GM18502 (cell line): ENCODE data around the gene GRB2.

Experiments used
- ATAC-seq: cut with Tn5 transposase; IDR thresholded peaks from one replicate; pipeline ENCODE4 v1.9.1; 2021; ENCODE audit warnings: mild to moderate bottlenecking; ENCODE audit not compliant: unreplicated experiment, poor library complexity

Gene GRB2

GRCh38 chr17:75416006-75416405 is 10.5 kb upstream of the GRB2 start:
- no peak for ATAC-seq

GRCh38 chr17:75414488-75414887 is 9.0 kb upstream of the GRB2 start:
- no peak for ATAC-seq

GRCh38 chr17:75412455-75413317 is 7.2 kb upstream of the GRB2 start:
- no peak for ATAC-seq

- ATAC-seq = no peak
Observed at GRCh38 chr17:75411328-75412067, 6.0 kb upstream of the GRB2 start.

GRCh38 chr17:75410141-75410540 is 4.7 kb upstream of the GRB2 start:
- ATAC-seq = no peak

- no peak for ATAC-seq
Observed at GRCh38 chr17:75407655-75408352, 2.3 kb upstream of the GRB2 start.

- ATAC-seq = no peak
Observed at GRCh38 chr17:75406222-75406615, 741 bp upstream of the GRB2 start.

GRCh38 chr17:75404731-75405364 is 630 bp downstream of the GRB2 start:
- ATAC-seq = peak; percentile 13

- no peak for ATAC-seq
Observed at GRCh38 chr17:75404223-75404730, 1.2 kb downstream of the GRB2 start.

- ATAC-seq = no peak
Observed at GRCh38 chr17:75403131-75403530, 2.3 kb downstream of the GRB2 start.

- ATAC-seq = no peak
Observed at GRCh38 chr17:75402026-75402425, 3.5 kb downstream of the GRB2 start.

- ATAC-seq = no peak
Observed at GRCh38 chr17:75400326-75400939, 5.0 kb downstream of the GRB2 start.

GRCh38 chr17:75398279-75398678 is 7.2 kb downstream of the GRB2 start:
- ATAC-seq = no peak

- no peak for ATAC-seq
Observed at GRCh38 chr17:75397217-75397616, 8.3 kb downstream of the GRB2 start.

GRCh38 chr17:75396796-75397195 is 8.7 kb downstream of the GRB2 start:
- ATAC-seq = no peak

GRCh38 chr17:75396025-75396424 is 9.5 kb downstream of the GRB2 start:
- ATAC-seq = no peak

- no peak for ATAC-seq
Observed at GRCh38 chr17:75394332-75394918, 11.1 kb downstream of the GRB2 start.

GRCh38 chr17:75393523-75394331 is 11.8 kb downstream of the GRB2 start:
- ATAC-seq = peak; percentile 86

GRCh38 chr17:75392559-75392958 is 12.9 kb downstream of the GRB2 start:
- no peak for ATAC-seq
